ENCODE data around the gene AP2B1. TPM values are rescaled to one million over a fixed set of nuclear protein-coding genes. Genes with fewer than 3 reads are reported as not detected.

Gene AP2B1
- total RNA-seq, 1 experiment from 2014 or later, result 195 TPM

DNA sequence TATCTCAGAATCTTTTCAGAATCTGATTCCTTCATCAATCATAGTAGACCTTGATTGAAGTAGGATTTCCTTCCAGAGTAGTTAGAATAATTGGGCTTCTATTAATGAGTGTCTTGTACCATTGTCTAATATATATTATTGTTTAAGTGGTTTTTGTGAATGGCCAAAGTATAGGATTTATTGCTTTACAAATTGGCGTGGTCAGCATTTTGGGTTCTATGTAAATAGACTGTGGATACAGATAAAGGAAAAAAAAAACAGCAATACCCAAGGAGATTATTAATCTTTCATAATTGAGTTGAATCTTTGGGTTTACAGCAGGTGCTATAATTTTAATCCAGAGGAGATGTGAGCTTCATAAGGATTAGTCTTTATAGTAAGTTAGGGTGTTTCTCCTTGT, 64.3 kb downstream of the AP2B1 start:
- H3K9me3 Mint-ChIP-seq, result no peaks in the 10 kb centered on the region
- DNase-seq (ENCODE audit: low spot score) (no peak), ATAC-seq (no peak)
- no peak overlapping the region for H3K4me3 Mint-ChIP-seq
- ChIA-PET POLR2A (no interaction called here), CTCF (no interaction called here)
- H3K27ac Mint-ChIP-seq, result no peak overlapping the region
- H3K4me1 Mint-ChIP-seq, result no peaks in the 10 kb centered on the region
- no peak for TF ChIP-seq GABPB1 (CRISPR knock-in tag; IDR thresholded peaks at IDR 0.05)
- TF ChIP-seq, protein P1, sequence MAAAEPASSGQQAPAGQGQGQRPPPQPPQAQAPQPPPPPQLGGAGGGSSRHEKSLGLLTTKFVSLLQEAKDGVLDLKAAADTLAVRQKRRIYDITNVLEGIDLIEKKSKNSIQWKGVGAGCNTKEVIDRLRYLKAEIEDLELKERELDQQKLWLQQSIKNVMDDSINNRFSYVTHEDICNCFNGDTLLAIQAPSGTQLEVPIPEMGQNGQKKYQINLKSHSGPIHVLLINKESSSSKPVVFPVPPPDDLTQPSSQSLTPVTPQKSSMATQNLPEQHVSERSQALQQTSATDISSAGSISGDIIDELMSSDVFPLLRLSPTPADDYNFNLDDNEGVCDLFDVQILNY (CRISPR knock-in tag; IDR thresholded peaks at IDR 0.05), result no peak
- TF ChIP-seq, protein P2, sequence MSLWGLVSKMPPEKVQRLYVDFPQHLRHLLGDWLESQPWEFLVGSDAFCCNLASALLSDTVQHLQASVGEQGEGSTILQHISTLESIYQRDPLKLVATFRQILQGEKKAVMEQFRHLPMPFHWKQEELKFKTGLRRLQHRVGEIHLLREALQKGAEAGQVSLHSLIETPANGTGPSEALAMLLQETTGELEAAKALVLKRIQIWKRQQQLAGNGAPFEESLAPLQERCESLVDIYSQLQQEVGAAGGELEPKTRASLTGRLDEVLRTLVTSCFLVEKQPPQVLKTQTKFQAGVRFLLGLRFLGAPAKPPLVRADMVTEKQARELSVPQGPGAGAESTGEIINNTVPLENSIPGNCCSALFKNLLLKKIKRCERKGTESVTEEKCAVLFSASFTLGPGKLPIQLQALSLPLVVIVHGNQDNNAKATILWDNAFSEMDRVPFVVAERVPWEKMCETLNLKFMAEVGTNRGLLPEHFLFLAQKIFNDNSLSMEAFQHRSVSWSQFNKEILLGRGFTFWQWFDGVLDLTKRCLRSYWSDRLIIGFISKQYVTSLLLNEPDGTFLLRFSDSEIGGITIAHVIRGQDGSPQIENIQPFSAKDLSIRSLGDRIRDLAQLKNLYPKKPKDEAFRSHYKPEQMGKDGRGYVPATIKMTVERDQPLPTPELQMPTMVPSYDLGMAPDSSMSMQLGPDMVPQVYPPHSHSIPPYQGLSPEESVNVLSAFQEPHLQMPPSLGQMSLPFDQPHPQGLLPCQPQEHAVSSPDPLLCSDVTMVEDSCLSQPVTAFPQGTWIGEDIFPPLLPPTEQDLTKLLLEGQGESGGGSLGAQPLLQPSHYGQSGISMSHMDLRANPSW (CRISPR knock-in tag; conservative IDR thresholded peaks at IDR 0.05; ENCODE audit: low read depth), result no peak
- no peak for TF ChIP-seq FOXP1 (CRISPR knock-in tag; IDR thresholded peaks at IDR 0.05; ENCODE audit: borderline replicate concordance)
- no peak for TF ChIP-seq ATF1 (CRISPR knock-in tag; IDR thresholded peaks at IDR 0.05)
- no peak for TF ChIP-seq CREB1 (CRISPR knock-in tag; IDR thresholded peaks at IDR 0.05)
- TF ChIP-seq ETV6 (CRISPR knock-in tag; IDR thresholded peaks at IDR 0.05), result no peak
- TF ChIP-seq NR2C2 (CRISPR knock-in tag; IDR thresholded peaks at IDR 0.05), result no peak
- TF ChIP-seq NFATC4 (CRISPR knock-in tag; IDR thresholded peaks at IDR 0.05), result no peak
- no peak for TF ChIP-seq USF2 (CRISPR knock-in tag; IDR thresholded peaks at IDR 0.05)
- no peak for TF ChIP-seq FOXJ3 (CRISPR knock-in tag; IDR thresholded peaks at IDR 0.05; ENCODE audit: borderline replicate concordance)
- no peak for TF ChIP-seq ZNF121 (CRISPR knock-in tag; IDR thresholded peaks at IDR 0.05)
- H3K36me3 Mint-ChIP-seq, result peaks cover 17% of the 10 kb centered on the region
- H3K27me3 Mint-ChIP-seq (ENCODE audit: low read depth), result no peaks in the 10 kb centered on the region

DNA sequence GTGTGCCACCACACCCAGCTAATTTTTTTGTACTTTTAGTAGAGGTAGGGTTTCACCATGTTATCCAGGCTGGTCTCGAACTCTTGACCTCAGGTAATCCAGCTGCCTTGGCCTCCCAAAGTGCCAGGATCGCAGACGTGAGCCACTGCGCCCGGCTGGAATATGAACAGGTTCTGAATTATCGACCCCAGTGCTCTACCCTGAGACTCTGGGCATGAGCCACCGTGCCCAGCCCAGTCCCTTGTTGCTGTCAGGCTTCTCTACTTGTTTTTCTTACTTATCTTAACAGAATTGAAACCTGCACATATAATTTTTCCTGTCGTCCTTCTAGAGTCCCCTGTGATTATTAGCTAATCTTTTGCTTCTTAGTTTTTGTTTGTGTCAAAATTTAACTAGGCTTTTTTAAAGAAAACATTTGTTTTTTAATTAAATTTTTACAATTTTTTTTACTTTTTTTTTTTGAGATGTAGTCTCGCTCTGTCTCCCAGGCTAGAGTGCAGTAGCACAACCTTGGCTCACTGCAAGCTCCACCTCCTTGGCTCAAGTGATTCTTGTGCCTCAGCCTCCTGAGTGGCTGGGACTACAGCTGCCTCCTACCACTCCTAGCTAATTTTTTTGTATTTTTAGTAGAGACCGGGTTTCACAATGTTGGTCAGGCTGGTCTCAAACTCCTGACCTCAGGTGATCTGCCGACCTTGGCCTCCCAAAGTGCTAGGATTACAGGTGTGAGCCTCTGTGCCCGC, 66.7 kb downstream of the AP2B1 start:
- H3K4me3 Mint-ChIP-seq, result no peak overlapping the region
- peaks cover 28% of the 10 kb centered on the region for H3K36me3 Mint-ChIP-seq
- H3K27ac Mint-ChIP-seq, result no peak overlapping the region
- ChIA-PET POLR2A (no interaction called here), CTCF (no interaction called here)
- H3K27me3 Mint-ChIP-seq (ENCODE audit: low read depth), result no peaks in the 10 kb centered on the region
- H3K4me1 Mint-ChIP-seq, result 0 out of 2 replicates have a peak, but pooled peaks cover under 1% of the 10 kb centered on the region
- no peak for ATAC-seq
- DNase-seq (ENCODE audit: low spot score), result no peak
- H3K9me3 Mint-ChIP-seq, result no peaks in the 10 kb centered on the region
- no peak for TF ChIP-seq ATF1 (CRISPR knock-in tag; IDR thresholded peaks at IDR 0.05)
- TF ChIP-seq MXD4 (CRISPR knock-in tag; IDR thresholded peaks at IDR 0.05; ENCODE audit: borderline replicate concordance), result no peak
- TF ChIP-seq, protein P3, sequence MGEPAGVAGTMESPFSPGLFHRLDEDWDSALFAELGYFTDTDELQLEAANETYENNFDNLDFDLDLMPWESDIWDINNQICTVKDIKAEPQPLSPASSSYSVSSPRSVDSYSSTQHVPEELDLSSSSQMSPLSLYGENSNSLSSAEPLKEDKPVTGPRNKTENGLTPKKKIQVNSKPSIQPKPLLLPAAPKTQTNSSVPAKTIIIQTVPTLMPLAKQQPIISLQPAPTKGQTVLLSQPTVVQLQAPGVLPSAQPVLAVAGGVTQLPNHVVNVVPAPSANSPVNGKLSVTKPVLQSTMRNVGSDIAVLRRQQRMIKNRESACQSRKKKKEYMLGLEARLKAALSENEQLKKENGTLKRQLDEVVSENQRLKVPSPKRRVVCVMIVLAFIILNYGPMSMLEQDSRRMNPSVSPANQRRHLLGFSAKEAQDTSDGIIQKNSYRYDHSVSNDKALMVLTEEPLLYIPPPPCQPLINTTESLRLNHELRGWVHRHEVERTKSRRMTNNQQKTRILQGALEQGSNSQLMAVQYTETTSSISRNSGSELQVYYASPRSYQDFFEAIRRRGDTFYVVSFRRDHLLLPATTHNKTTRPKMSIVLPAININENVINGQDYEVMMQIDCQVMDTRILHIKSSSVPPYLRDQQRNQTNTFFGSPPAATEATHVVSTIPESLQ (CRISPR knock-in tag; IDR thresholded peaks at IDR 0.05), result no peak
- no peak for TF ChIP-seq TEAD1 (CRISPR knock-in tag; IDR thresholded peaks at IDR 0.05)
- no peak for TF ChIP-seq ZSCAN18 (CRISPR knock-in tag; IDR thresholded peaks at IDR 0.05)
- TF ChIP-seq ZNF138 (CRISPR knock-in tag; conservative IDR thresholded peaks at IDR 0.05), result no peak
- TF ChIP-seq, protein P4, sequence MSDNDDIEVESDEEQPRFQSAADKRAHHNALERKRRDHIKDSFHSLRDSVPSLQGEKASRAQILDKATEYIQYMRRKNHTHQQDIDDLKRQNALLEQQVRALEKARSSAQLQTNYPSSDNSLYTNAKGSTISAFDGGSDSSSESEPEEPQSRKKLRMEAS (CRISPR knock-in tag; IDR thresholded peaks at IDR 0.05), result no peak
- TF ChIP-seq, protein P5, sequence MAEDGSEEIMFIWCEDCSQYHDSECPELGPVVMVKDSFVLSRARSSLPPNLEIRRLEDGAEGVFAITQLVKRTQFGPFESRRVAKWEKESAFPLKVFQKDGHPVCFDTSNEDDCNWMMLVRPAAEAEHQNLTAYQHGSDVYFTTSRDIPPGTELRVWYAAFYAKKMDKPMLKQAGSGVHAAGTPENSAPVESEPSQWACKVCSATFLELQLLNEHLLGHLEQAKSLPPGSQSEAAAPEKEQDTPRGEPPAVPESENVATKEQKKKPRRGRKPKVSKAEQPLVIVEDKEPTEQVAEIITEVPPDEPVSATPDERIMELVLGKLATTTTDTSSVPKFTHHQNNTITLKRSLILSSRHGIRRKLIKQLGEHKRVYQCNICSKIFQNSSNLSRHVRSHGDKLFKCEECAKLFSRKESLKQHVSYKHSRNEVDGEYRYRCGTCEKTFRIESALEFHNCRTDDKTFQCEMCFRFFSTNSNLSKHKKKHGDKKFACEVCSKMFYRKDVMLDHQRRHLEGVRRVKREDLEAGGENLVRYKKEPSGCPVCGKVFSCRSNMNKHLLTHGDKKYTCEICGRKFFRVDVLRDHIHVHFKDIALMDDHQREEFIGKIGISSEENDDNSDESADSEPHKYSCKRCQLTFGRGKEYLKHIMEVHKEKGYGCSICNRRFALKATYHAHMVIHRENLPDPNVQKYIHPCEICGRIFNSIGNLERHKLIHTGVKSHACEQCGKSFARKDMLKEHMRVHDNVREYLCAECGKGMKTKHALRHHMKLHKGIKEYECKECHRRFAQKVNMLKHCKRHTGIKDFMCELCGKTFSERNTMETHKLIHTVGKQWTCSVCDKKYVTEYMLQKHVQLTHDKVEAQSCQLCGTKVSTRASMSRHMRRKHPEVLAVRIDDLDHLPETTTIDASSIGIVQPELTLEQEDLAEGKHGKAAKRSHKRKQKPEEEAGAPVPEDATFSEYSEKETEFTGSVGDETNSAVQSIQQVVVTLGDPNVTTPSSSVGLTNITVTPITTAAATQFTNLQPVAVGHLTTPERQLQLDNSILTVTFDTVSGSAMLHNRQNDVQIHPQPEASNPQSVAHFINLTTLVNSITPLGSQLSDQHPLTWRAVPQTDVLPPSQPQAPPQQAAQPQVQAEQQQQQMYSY (CRISPR knock-in tag; IDR thresholded peaks at IDR 0.05), result no peak
- no peak for TF ChIP-seq USF2 (CRISPR knock-in tag; IDR thresholded peaks at IDR 0.05)
- TF ChIP-seq ELF4 (CRISPR knock-in tag; IDR thresholded peaks at IDR 0.05; ENCODE audit: low read depth), result no peak
- TF ChIP-seq CBFB (CRISPR knock-in tag; IDR thresholded peaks at IDR 0.05; ENCODE audit: low read depth), result no peak
- no peak for TF ChIP-seq GTF2I (CRISPR knock-in tag; conservative IDR thresholded peaks at IDR 0.05)
